Activated T-cell treated with anti-CD3 and anti-CD28 coated beads, Interleukin-2, amount 50 U/mL, for 72 hours (primary cell): ENCODE measurements around the gene PLA2G2D. TPM values are rescaled to one million over a fixed set of nuclear protein-coding genes. Genes with fewer than 3 reads are reported as not detected.
A peak's percentile ranks its signal among the peaks of the same experiment; 100 is the strongest.
"Not testable (repeated sequence)": the region's sequence is repeated elsewhere in the genome, so short reads cannot be mapped to it uniquely, and the experiment has no call there.

Experiments
- ATAC-seq, 2 donors: fragments of 150-1000 bp; cut with Tn5 transposase; replicated peaks in 1 of 2; 2 replicates each; pipeline ENCODE4 v1.10.0; 2021; ENCODE audit warnings: moderate library complexity in 2 of 2, mild to moderate bottlenecking in 1 of 2
- DNase-seq, 2 donors: peaks; one replicate each; pipeline ENCODE4 v3.0.0; 2021 to 2022; ENCODE audit warnings: mixed read lengths in 1 of 2
- H3K27ac Mint-ChIP-seq: one replicate; pipeline ENCODE4 v1.8.0; 2022; ENCODE audit warnings: mild to moderate bottlenecking, moderate library complexity, mixed read lengths
- H3K27me3 Mint-ChIP-seq: one replicate; pipeline ENCODE4 v1.8.0; 2022; ENCODE audit warnings: low read depth, mixed read lengths
- H3K36me3 Mint-ChIP-seq, 2 donors: one replicate each; pipeline ENCODE4 v1.8.0; 2022; ENCODE audit warnings: mixed read lengths in 2 of 2, mild to moderate bottlenecking in 1 of 2; ENCODE audit not compliant: insufficient read depth in 2 of 2
- H3K4me1 Mint-ChIP-seq: one replicate; pipeline ENCODE4 v1.8.0; 2022; ENCODE audit warnings: low read depth, mixed read lengths
- H3K4me3 Mint-ChIP-seq, 2 donors: one replicate each; pipeline ENCODE4 v1.8.0; 2022; ENCODE audit warnings: mild to moderate bottlenecking in 2 of 2, mixed read lengths in 2 of 2, moderate library complexity in 2 of 2
- H3K9me3 Mint-ChIP-seq, 2 donors: one replicate each; pipeline ENCODE4 v1.8.0; 2022; ENCODE audit warnings: mixed read lengths in 2 of 2
- total RNA-seq, 2 donors: library from RNA; stranded (reverse); gene quantifications; one replicate each; pipeline ENCODE4 v1.2.3, GENCODE V29; 2022

PLA2G2D gene
- total RNA-seq, 2 donors from 2014 or later = not detected

- Mint-ChIP-seq H3K4me3 (no peak within 1 kb of the TSS), H3K27ac (no peak within 1 kb of the TSS), H3K4me1 (no peaks in the 10 kb centered on the region), H3K27me3 (peaks cover 23% of the 10 kb centered on the region), H3K36me3 (no peaks in the 10 kb centered on the region), H3K9me3 (no peaks in the 10 kb centered on the region)
- DNase-seq (no peak), ATAC-seq (no peak)
Observed at GRCh38 chr1:20138961-20139550, 19.7 kb upstream of the PLA2G2D start, which contains the start of gene PLA2G2F. Gene PLA2G2F (plus strand): TSS chr1:20139323. CDS start chr1:20139428, 105 bp downstream.

GRCh38 chr1:20138346-20138745 is 19.0 kb upstream of the PLA2G2D start:
- ATAC-seq (no peak), DNase-seq (no peak)
- no peaks in the 10 kb centered on the region for H3K36me3 Mint-ChIP-seq
- no peak overlapping the region for H3K4me3 Mint-ChIP-seq
- no peaks in the 10 kb centered on the region for H3K9me3 Mint-ChIP-seq
- no peaks in the 10 kb centered on the region for H3K4me1 Mint-ChIP-seq
- no peak overlapping the region for H3K27ac Mint-ChIP-seq
- peaks cover 29% of the 10 kb centered on the region for H3K27me3 Mint-ChIP-seq

- H3K27me3 Mint-ChIP-seq = peaks cover 33% of the 10 kb centered on the region
- H3K27ac Mint-ChIP-seq = no peak overlapping the region
- no peak overlapping the region for H3K4me3 Mint-ChIP-seq
- H3K4me1 Mint-ChIP-seq = no peaks in the 10 kb centered on the region
- no peak for DNase-seq
- H3K36me3 Mint-ChIP-seq = no peaks in the 10 kb centered on the region
- H3K9me3 Mint-ChIP-seq = no peaks in the 10 kb centered on the region
- ATAC-seq = no peak
Observed at GRCh38 chr1:20137604-20138003, 18.3 kb upstream of the PLA2G2D start.

- no peak for DNase-seq
- Mint-ChIP-seq H3K27ac (no peak overlapping the region), H3K27me3 (peaks cover 38% of the 10 kb centered on the region), H3K36me3 (peaks cover 0 to 1% of the 10 kb centered on the region in 2 donors), H3K9me3 (peaks cover 2% of the 10 kb centered on the region in 2 donors), H3K4me3 (no peak overlapping the region), H3K4me1 (no peaks in the 10 kb centered on the region)
- no peak for ATAC-seq
Observed at GRCh38 chr1:20137055-20137454, 17.7 kb upstream of the PLA2G2D start.

GRCh38 chr1:20136249-20136648 is 16.9 kb upstream of the PLA2G2D start:
- Mint-ChIP-seq H3K36me3 (peaks cover 0 to 1% of the 10 kb centered on the region in 2 donors), H3K27ac (no peak overlapping the region), H3K27me3 (peaks cover 38% of the 10 kb centered on the region), H3K4me3 (no peak overlapping the region), H3K4me1 (no peaks in the 10 kb centered on the region), H3K9me3 (peaks cover 2% of the 10 kb centered on the region in 2 donors)
- no peak for DNase-seq
- ATAC-seq = no peak

GRCh38 chr1:20134995-20135394 is 15.7 kb upstream of the PLA2G2D start:
- no peak overlapping the region for H3K27ac Mint-ChIP-seq
- peaks cover 0 to 1% of the 10 kb centered on the region in 2 donors for H3K36me3 Mint-ChIP-seq
- ATAC-seq = no peak
- no peaks in the 10 kb centered on the region for H3K4me1 Mint-ChIP-seq
- H3K4me3 Mint-ChIP-seq = no peak overlapping the region
- H3K9me3 Mint-ChIP-seq = peaks cover 2% of the 10 kb centered on the region in 2 donors
- DNase-seq = no peak
- peaks cover 33% of the 10 kb centered on the region for H3K27me3 Mint-ChIP-seq

- H3K36me3 Mint-ChIP-seq, ATAC-seq, H3K9me3 Mint-ChIP-seq, DNase-seq, H3K4me3 Mint-ChIP-seq, H3K27ac Mint-ChIP-seq: not testable (repeated sequence)
- H3K4me1 Mint-ChIP-seq = peaks cover 14% of the 10 kb centered on the region
- peaks cover 21% of the 10 kb centered on the region for H3K27me3 Mint-ChIP-seq
Observed at GRCh38 chr1:20130518-20130917, 11.2 kb upstream of the PLA2G2D start.

- H3K9me3 Mint-ChIP-seq = peaks cover 0 to 3% of the 10 kb centered on the region in 2 donors
- peaks cover 22% of the 10 kb centered on the region for H3K27me3 Mint-ChIP-seq
- no peaks in the 10 kb centered on the region for H3K36me3 Mint-ChIP-seq
- H3K4me3 Mint-ChIP-seq = no peak overlapping the region
- no peak for DNase-seq
- no peak for ATAC-seq
- H3K4me1 Mint-ChIP-seq = peaks cover 21% of the 10 kb centered on the region
- no peak overlapping the region for H3K27ac Mint-ChIP-seq
Observed at GRCh38 chr1:20126806-20127440, 7.6 kb upstream of the PLA2G2D start.

GRCh38 chr1:20126041-20126805 is 6.9 kb upstream of the PLA2G2D start:
- peaks cover 27% of the 10 kb centered on the region for H3K27me3 Mint-ChIP-seq
- ATAC-seq (peak; percentile 43 to 53), DNase-seq (peak; percentile 12 to 16)
- H3K4me3 Mint-ChIP-seq = no peak overlapping the region
- H3K27ac Mint-ChIP-seq = no peak overlapping the region
- H3K9me3 Mint-ChIP-seq = peaks cover 0 to 3% of the 10 kb centered on the region in 2 donors
- peaks cover 21% of the 10 kb centered on the region for H3K4me1 Mint-ChIP-seq
- no peaks in the 10 kb centered on the region for H3K36me3 Mint-ChIP-seq

- peaks cover 36% of the 10 kb centered on the region for H3K27me3 Mint-ChIP-seq
- H3K27ac Mint-ChIP-seq = no peak overlapping the region
- no peak overlapping the region for H3K4me3 Mint-ChIP-seq
- DNase-seq = no peak
- H3K9me3 Mint-ChIP-seq = peaks cover 0 to 3% of the 10 kb centered on the region in 2 donors
- H3K4me1 Mint-ChIP-seq = peaks cover 21% of the 10 kb centered on the region
- peak in 1 of 2 donors; percentile 41 for ATAC-seq
- no peaks in the 10 kb centered on the region for H3K36me3 Mint-ChIP-seq
Observed at GRCh38 chr1:20125100-20125499, 5.8 kb upstream of the PLA2G2D start.

- peak; percentile 58 to 76 for ATAC-seq
- peak in 1 of 2 donors; percentile 23 for DNase-seq
- peaks cover 41% of the 10 kb centered on the region for H3K27me3 Mint-ChIP-seq
- no peak overlapping the region for H3K27ac Mint-ChIP-seq
- peaks cover 21% of the 10 kb centered on the region for H3K4me1 Mint-ChIP-seq
- H3K36me3 Mint-ChIP-seq = no peaks in the 10 kb centered on the region
- H3K9me3 Mint-ChIP-seq = no peaks in the 10 kb centered on the region
- H3K4me3 Mint-ChIP-seq = no peak overlapping the region
Observed at GRCh38 chr1:20124456-20125057, 5.2 kb upstream of the PLA2G2D start.

- ATAC-seq (no peak), DNase-seq (no peak)
- H3K9me3 Mint-ChIP-seq = no peaks in the 10 kb centered on the region
- H3K27me3 Mint-ChIP-seq = peaks cover 41% of the 10 kb centered on the region
- no peak overlapping the region for H3K27ac Mint-ChIP-seq
- no peaks in the 10 kb centered on the region for H3K36me3 Mint-ChIP-seq
- peaks cover 21% of the 10 kb centered on the region for H3K4me1 Mint-ChIP-seq
- no peak overlapping the region for H3K4me3 Mint-ChIP-seq
Observed at GRCh38 chr1:20123722-20124455, 4.6 kb upstream of the PLA2G2D start.
